ENCODE results near the gene DOHH.
"Not testable (repeated sequence)": the region's sequence is repeated elsewhere in the genome, so short reads cannot be mapped to it uniquely, and the experiment has no call there.

DOHH gene

DNA sequence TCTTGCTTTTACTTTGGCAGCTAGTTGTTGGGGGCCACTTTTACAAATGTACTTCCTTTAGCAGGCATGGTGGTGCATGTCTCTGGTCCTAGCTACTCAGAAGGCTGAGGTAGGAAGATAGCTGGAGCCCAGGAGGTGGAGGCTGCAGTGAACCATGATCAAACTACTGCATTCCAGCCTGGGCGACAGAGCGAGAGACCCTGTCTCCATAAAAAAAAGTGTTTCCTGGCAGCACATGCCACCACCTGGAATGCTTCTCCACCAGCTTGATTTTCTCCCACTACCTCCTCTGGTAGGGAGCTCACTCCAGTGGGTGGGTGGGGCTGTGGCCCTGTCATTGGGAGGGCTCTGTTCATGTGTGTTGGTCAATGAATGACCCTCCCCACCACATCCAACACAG, 18.2 kb upstream of the DOHH start:
- no peak for ATAC-seq

DNA sequence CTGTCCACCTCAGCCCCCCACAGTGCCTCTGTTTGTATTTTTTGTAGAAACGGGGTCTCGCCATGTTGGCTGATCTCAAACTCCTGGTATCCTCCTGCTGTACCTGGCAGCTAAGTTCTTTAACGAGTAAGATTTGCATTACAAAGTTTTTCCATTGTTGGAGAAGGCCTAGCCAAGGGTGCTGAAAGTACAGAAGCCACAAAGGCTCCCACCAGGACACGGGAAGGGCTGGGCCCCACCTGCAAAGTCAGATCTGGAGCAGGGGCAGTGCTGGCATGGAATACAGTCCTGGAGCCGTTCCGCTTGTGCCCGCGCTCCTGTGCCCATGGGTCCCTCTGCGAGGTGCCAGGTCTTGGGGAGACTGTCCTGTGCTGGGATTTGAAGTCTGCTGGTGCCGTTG, 17.8 kb upstream of the DOHH start:
- no peak for DNase-seq
- ATAC-seq = no peak

More for the DNA sequence above, 18.2 kb upstream of the DOHH start:
- DNase-seq = no peak

DNA sequence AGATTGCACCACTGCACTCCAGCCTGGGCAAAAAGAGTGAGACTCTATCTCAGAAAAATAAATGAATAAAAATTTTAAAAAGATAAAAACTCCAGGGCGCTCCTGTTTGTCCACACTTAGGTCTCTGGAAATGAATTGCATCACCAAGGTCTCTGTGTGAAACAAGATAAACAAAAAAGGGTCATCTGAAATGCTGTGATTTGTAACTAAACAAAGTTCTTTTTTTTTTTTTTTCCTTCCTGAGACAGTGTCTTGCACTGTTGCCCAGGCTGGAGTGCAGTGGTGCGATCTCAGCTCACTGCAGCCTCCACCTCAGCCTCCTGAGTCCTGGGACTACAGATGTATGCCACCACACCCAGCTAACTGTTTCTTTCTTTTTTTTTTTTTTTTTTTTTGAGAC, 17.2 kb upstream of the DOHH start:
- DNase-seq (no peak), ATAC-seq (no peak)

GRCh38 chr19:3516675-3517207, 16.3 kb upstream of the DOHH start:
- DNase-seq (no peak), ATAC-seq (peak; percentile 35)

- DNase-seq = no peak
- ATAC-seq = no peak
Observed at GRCh38 chr19:3515891-3516422, 15.5 kb upstream of the DOHH start.

DNA sequence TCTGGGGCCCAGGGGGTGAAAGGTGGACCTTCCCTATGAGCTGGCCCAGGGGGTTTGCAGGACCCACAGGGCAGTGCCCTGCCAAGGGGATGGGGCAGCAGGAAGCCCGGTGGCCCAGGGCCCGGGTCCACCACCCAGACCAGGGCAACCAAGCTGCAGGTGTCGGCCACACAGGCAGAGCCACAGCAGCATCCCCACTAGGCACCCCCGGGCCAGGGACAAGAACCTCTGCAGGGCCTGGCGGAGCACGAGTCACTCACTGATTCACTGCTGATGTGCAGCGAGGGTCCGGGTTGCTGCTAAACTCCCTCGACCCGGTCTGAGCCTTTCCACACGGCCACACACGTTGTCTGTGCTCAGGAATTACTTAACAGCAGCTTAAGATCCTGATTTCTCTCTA, 14.5 kb upstream of the DOHH start:
- ATAC-seq (no peak), DNase-seq (no peak)

DNA sequence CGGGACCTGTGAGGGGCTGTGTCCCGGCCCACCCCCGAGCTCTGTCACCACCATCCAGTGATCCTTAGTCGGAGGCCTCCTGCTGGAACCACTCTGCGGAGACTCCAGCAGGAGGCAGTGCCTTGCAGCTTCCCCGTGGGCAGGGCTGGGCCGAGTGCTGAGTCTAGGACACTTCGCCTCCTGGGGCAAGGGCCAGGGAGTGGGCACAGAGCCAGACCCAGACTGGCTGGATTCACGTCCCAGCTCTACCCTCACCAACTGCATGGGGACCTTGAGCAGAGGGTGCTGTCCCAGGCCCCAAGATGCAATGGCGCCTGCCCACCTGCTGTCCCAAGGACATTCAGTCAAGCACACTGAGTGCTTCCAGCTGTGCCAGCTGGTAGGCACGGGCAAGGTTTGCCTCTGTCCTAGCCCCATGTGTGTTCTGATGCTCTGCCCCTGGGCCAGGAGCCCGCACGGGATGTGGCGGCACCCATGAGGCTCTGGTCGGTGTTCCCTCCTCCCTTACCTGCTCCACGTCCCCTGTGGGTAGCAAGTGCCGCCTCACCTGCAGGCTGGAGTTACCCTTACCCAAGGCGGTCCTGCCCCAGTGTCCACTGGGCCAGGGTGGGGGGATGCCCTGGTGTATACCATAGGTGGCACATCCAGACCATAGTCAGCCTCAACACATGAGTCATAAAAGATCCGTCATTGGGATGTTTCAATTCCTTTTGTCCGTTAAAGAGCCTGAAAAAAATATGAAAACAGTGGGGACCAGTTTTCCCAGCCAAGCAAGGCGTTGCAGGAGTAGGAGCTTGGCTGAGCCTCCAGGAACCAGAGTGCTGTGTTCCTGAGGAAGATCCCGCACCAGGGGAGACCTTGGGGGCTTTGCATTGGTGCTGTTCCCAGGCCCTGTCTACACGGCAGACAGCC, 13.0 kb upstream of the DOHH start:
- ATAC-seq (no peak), DNase-seq (no peak)

DNA sequence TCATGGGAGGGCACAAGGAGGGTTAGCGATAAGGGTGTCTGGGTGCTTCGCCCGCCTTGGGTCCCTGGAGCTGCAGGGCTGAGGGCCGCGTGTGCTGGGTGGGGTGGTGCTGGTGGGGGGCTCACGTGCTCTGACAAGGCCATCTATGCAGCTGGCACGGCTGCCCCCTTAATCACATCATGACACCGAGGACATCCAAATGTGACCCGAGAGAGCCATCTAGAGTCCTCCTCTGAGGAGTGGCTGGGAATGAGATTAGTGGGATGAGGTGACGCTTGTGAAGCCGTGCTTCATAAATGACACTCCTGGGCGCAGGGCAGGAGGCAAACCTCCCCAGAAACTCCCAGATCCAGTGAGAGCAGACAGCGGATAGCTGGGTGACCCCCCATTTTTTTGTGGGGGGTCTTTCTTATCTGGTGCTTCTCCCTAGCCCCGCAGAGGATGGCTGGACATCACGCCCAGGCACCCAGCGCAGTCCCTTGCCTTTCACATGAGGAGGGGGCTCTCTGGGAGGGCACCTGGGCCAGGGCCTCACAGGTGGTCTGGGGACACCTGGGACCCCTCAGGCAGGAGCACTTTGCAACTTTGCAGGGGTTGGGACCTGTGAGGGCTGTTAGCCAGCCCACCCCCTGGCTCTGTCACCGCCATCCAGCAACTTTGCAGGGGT, 12.2 kb upstream of the DOHH start:
- no peak for ATAC-seq
- DNase-seq = no peak

DNA sequence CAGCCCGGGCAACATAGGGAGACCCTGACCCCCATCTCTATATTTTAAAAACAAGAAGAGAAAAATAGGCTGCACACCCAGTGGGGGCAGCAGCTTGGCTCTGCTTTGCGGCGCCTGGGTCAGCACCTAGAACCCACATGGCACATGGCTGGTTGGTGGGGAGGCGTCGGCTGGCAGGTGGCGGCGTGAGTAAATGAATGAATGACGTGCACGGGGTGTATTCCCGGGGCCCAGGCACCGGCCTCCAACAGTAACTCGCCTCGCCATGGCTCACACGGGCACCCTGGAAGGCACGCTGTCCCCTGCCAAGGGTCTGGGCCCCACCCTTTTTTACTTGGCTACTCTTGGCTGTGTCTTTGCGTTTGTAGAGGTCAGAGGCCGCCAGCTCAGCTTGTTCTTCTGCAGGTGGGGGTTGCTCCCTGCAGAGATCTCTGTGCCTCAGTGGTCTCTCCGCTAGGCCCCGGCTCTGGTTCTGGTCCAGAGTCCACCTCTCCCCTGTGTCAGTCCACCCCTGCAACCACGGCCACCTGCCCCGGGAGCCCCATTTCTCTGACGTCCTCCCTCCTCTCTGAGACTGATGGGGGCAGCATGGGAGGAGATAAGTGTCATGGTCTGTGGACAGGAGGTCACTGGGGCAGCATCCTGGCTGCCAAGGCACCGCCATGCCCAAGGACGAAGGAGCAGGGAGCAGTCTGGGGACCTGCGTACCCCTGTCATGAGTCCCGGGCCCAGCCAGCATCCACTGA, 11.2 kb upstream of the DOHH start:
- DNase-seq = no peak
- ATAC-seq = no peak

DNA sequence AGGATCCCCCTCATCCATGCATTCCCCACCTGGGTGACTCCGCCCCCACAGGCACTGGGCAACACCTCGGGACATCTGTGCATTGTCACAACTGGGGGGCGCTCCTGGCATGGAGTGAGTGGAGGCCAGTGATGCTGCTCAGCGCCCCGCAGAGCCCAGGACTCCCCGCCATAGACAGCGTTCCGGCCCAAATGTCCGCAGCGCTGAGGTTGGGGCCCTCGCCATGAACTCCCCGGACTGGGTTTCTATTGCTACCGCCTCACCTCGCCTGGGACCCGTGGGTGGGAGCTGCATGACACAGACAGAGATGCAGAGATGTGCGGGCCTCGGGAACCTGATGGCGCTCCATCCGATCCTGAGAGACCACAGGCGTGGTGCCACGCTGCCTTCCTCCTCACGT, 10.3 kb upstream of the DOHH start:
- DNase-seq (no peak), ATAC-seq (no peak)

DNA sequence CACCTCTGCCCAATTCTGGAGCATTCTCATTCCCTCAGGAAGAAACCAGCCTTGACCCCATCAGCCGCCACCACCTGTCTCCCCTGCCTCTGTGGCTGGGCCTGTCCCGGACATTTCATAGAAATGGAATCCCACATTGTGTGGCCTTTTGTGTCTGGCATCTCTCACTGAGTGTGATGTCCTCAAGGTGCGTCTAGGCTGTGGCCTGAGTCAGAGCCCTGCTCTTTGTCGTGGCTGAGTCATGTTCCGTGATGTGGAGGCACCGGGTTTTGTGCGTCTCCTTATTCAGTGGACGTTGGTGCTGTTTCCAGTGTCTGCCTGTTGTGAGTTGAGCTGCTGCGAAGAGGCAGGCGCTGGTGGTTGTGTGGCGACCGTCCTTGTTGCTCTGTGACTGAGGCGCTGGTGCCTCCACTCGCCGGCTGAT, 9.1 kb upstream of the DOHH start:
- peak; percentile 48 for ATAC-seq

GRCh38 chr19:3508771-3509535, 8.5 kb upstream of the DOHH start:
- ATAC-seq (no peak), DNase-seq (peak; percentile 34)

More for the DNA sequence above, 9.1 kb upstream of the DOHH start:
- peak; percentile 68 for DNase-seq

- ATAC-seq, DNase-seq: not testable (repeated sequence)
Observed at GRCh38 chr19:3508121-3508661, 7.7 kb upstream of the DOHH start.

DNA sequence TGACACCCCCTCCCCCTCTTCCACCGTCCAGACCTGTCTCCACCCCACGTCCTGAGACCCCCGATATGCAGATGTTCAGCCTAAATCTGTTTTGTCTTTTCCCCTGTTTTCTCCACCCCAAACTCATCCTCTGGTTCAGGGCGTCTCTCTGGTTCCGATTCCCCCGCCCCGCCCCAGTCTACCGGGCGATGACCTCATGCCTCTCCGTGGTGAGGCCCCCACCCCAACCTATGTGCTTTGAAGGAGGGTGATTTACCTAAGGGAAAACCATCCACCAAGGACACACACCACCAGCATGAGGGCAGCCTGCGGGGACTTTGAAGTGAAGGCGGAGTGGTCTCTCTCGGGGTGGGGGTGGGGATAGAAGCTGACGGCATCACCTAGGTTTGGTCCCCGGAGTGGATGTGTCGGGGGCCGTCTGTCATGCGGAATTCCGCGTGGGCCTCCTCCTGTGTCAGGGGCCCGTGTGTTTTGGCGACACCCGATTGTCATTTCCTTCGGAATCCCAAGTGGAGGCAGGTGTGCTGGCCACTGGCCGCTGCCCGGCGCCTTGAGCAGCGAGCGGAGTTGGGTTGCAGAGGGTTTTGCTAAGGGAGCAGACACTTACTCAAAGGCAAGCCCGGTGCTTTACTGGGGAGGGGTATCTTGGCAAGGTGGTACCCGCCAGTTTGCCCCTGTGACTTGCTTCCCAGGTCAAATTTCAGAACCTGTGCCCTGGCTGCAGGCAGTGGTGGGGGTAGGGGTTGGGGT, 7.1 kb upstream of the DOHH start:
- ATAC-seq = no peak
- DNase-seq = peak; percentile 35

GRCh38 chr19:3506384-3507340, 6.2 kb upstream of the DOHH start:
- peak; percentile 41 for DNase-seq
- no peak for ATAC-seq

DNA sequence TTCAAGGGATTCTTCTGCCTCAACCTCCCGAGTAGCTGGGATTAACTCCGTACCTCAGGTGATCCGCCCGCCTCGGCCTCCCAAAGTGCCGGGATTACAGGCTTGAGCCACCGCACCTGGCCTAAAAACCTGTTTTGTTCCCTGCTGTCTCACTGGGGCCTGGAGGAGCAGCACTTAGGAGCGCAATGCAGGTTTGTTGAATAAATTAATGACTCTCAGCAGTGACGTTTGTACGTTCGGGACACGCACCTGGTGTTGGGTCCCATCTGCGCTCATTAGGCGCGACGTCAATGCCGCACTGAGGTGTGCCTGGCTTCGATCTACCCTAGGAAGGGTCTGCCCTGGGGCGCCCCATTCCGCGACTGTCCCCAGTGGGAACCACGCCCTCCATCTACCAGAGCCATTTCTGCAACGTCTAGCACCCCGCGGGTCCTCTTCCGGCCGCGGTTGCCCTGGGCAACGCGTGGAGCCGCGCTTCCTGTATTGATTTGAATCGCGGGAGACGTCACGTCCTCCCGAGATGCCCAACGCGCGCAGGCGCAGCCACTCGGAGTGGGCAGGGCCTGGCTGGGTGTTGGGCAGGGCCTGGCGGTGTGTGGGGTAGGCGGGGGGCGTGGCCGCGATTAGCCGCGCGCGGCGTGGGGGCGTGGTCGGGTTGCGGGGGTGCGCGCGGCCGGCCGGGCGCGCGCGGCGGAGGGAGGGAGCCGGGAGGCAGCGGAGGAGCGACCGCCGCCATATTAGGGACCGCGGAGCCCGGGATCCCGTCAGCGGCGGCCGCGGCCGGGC, 5.3 kb upstream of the DOHH start, which contains the start of gene FZR1:
Gene FZR1 (plus strand): TSS at position 714 of the 786 bp plus-strand sequence. CDS start 16,679 bp downstream, outside the sequence.
- ATAC-seq = peak; percentile 93
- peak; percentile 100 for DNase-seq

- no peak for DNase-seq
- no peak for ATAC-seq
Observed at GRCh38 chr19:3504735-3505134, 4.3 kb upstream of the DOHH start.

DNA sequence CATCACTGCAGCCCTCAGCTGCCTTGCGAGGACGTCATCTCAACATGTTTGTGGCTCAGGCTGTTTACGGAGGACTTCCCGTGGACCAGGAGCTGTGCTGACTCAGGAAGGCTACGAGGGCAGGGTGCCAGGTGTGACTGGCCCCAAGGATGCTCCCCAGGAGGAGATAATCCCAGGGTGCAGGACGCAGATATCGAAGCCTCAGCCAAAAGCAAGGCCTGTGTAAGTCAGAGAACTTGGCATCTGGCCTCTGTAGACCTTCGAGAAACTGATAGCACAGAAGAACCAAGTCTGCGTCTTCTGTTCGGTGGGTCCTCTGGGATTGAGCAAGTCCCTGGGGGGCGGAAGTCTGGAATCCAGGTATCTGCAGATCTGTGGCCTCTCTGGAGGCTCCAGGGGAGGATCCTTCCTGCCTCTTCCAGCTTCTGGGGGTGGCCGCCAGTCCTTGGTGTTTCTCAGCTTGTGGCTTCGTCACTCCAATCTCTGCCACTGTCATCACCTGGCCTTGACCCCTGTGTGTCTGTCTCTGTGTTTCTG, 2.6 kb upstream of the DOHH start:
- DNase-seq (no peak), ATAC-seq (no peak)
